CD4-positive, alpha-beta T cell treated with Interleukin-10 for 1 hour (primary cell): ENCODE data around the gene TOPORS.
A peak's percentile ranks its signal among the peaks of the same experiment; 100 is the strongest.
"Not testable (repeated sequence)": the region's sequence is repeated elsewhere in the genome, so short reads cannot be mapped to it uniquely, and the experiment has no call there.

Experiments used
- DNase-seq: peaks from one replicate; pipeline ENCODE4 v3.0.0-alpha.2; 2020

The TOPORS gene

DNA sequence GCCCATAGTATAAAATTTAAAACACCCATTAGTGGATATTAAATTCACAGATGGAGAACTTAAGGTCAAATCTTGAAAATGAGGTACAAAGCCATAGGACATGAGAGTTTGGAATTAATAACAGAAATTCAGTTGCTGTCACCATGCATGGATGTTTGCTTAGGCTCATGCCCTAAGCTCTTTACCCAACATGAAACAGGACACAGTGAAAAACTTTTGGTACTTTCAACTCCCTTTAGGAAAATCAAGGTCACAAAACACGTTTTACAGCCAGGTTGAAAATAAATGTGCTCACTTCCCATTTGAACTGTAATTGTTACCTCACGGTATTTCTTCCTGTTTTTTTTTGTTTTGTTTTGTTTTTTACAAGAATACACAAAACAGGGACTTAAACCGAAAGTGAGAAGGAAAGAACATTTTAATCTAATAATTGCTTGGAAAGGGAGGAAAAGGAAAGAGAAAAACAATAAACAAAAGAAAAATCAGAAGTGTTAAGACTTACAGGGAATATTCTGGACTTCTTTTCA is 6.1 kb upstream of the TOPORS start:
- no peak for DNase-seq

DNA sequence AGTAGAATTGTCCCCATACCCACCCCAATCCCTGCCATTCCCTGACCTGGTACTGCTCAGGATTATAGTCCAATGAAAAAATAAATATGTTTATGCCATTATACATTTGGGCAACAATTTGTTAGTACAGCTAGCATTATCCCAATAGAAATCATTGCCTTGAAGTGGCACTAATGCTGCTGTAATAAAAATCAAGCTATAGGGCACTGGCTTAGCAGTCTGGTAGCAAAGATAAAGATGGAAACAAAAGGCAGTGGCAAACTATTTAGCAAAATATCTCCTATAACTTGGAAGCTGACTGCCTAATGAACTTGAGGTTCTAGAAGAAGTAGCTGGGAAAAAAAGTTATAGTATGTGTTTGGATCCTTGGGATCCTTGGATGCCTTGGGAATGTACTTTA is 2.2 kb upstream of the TOPORS start:
- DNase-seq, result no peak

DNA sequence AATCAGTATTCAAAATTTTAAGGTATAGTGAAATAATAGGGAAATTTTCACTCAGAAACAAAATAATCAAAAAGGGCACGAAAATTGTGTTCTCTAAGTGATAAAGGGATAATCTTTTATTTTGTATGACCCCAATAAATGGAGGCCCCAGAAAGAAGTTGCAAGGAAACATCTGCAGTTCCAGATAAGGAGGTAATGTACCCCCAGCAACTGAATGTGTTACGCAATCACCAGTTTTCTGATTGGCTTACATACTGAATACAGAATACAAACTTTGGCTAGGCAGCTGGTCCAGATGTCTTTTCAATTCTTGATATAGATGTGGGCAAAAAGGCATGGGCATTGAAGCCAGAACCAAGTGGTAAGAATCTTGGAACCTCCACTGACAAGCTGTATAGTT is 1.7 kb upstream of the TOPORS start:
- DNase-seq, result no peak

DNA sequence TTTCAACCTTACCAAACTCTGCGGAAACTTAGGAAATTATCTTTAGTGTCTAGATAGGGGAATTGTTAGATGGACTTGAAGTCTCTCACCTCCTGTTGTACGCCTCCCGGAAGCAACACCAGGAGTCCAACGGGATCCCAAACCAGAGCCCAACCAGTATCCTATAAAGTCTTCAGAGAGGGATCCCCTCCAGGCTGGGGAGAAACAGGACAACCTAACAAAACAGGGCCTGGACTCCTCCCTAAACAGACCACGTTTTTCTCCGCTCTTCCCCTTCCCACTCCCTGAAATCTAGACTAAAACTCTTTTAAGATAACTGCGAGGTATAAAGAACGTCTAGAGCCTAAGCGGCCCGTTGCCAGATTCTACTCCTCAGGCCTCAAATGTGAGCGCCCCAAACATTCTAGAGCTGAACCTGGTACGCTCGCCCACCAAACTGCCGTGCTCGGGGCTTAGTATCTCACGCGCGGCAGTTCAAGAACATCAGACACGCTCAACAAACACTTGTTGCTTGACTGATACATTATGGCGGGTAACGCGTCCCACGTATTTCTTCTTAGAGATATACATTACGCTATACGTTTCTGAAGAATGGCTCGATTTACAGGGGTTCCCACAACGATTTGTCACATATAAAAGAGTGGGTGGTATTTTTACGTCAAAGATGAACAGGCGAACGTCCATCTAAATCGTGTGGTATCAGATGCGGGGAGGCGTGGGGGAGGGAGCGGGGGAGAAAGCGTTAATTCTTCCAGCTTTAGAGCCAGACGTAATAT is 922 bp downstream of the TOPORS start:
- peak; percentile 56 for DNase-seq

DNA sequence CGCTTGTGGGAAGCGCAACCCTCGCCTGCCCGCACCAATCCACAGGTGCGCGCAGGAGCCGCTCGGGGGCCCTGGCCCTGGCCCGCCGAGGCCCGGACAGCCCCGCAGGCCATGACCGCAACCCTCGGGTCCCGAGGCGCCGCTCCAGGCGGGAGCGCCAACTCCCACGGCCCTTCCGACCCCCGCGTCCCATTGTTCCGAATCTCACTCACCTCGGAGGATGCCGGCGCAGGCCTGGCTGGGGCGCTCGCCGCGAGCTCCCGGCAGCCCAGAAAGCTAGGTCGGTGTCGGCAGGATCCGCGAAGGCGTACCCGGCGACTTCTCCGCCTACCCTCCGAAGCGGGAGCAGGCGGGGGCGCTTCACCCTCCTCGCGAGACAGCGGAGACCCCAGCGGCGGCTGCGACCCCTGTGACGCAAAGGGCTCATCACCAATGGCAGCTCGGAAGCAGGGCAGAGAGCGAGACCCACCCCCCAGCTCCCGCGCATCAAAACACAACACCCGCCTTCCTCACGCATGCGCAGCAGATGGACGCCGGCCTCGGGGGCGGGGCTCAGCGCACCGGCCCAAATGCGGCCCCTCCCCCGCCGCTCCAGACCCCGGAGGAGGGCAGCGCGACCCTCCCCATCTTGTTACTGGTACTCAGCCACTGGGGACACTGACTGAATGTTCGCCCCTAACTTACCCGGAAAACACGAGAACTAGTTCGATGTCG is 1.7 kb downstream of the TOPORS start:
- peak; percentile 97 for DNase-seq

DNA sequence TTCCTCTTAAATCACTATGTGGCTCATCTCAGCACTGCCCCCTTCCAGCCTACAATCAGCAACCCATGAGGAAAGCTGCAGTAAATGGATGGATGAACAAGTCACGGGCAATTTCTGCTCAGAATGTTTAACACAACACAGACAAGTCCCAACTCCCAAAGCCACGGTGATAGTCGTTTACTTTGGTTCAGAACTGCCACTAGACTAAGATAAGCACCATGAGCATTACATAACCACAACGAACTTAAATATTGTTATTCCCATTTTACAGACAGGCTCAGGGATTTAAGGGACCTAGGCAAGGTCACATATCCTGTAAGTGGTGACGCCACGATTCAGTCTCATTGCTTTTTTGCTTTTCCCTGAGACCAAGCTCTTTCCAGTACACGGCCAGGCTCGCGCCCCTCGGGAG is 2.2 kb downstream of the TOPORS start:
- peak; percentile 18 for DNase-seq

DNA sequence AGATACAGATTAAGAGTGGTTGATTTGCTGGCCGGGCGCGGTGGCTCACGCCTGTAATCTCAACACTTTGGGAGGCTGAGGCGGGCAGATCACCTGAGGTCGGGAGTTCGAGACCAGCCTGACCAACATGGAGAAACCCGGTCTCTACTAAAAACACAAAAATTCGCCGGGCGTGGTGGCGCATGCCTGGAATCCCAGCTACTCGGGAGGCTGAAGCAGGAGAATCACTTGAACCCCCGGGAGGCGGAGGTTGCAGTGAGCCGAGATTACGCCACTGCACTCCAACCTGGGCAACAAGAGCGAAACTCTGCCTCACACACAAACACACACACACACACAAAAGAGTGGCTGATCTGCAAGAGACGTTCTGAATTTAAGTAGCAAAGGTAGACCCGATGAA is 4.2 kb downstream of the TOPORS start:
- not testable (repeated sequence) for DNase-seq

DNA sequence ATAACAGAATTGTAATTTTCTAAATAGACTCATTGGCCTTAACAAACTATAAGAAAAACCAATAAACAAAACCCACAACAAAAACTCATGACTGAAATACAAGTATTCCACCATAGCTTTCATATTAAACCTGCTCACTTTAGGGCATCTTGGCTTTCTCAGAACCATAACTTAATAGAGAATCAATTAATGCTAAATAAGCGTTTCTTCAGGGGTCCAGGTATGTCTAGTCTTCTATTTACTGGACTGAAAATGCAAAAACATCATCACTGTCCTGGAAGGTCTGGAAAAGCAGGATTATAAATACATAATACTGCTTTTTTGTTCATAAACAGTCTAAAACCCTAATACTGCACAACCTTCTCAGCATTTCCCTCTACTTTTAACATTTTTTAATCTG is 6.5 kb downstream of the TOPORS start:
- DNase-seq, result no peak

DNA sequence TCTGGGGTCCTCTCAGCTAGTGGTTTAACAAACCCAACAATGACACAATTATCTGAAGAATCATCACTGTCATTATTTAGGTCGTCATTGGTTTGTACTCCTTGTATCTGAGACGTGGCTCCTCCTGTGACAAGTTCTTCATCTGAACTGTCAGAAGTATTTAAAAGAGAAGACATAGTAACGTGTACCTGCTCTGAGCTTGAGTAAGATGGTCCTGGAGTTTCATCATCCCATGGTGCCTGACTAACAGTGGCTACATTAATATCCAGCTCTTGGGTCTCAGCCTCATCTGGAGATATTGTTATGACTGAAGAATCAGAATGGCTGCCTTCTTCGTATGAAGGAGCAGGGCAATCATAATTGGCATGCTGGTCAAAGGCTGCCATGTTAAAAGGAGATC is 9.3 kb downstream of the TOPORS start:
- DNase-seq, result no peak

DNA sequence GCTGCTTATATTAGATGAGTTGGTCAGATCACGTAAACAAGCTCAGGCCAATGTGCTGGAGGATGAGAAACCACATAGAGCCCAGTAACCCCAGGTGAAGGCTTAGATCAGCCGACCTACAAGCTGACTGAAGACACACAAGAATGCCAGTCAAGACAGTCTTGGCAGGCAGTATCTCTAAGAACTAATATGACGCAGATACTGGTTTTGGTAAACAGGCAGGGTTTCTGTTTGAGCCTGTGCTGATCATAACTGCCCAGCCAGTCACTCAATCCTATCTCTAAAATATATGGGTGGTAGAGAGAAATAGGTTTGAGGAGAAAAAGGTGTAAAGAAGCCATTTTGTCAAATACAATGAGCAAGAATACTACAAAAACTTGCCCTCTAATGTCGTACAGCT is 18.6 kb downstream of the TOPORS start:
- DNase-seq, result no peak

DNA sequence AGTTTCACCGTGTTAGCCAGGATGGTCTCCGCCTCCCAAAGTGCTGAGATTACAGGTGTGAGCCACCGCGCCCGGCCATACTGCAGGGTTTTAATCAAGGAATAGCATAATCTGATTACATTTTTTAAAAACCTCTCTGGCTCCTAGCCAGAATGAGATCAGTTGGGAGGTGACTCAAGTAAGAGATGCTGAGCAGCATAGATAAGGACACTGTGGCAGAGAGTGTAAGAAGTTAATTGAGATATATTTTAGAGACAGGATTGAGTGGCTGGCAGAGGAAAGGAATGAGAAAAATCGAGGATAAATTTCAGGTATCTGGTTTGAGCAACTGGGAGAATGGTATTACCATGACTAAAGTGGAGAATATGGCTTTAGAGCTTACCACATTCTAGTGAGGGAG is 19.1 kb downstream of the TOPORS start:
- no peak for DNase-seq

DNA sequence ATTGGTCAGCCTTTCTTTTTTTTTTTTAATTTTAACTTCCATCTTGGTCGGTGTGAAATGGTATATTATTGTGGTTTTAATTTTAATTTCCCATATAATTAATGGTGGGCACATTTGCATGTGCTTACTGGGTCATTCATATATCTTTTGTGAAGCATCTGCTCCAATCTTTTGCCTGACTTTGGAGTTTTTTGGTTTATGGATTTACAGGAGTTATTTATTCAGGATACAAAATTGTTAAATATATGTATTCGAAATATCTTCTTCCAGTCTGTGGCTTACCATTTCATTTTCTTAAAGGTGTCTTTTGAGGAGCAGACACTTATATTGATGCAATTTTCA is 25.7 kb downstream of the TOPORS start:
- no peak for DNase-seq

DNA sequence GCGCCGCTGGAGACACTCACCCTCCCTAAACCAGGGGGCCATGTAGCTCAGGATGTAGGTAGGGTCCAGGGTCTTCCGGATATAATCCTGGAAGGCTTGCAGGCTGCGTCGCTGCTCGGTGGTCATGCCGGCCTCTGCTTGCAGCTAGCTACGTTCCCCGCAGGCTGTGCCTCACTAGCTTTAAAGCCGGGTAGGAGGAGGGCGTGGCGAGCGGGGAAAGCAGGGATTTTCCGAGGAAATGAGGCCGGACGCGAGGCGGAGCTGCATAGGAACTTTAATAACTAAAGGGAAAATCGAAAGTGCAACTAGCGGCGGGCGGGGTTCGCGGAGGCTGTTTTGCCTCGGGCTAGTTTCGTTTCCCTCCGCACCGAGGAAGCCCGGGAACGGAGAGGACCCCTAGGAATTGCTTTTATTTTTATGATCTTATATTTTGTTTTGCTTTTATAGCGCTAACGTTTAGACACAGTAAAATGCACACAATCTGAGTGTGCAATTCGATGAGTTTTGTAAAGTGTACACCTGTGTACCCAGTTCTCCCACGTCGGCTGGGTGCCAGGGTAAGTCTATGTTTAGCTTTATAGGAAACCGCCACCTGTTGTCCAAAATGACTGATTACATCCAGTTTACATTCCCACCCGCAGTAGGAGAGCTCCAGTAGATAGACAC is 26.2 kb downstream of the TOPORS start, which contains the start of gene RIGI:
Gene RIGI (minus strand): TSS at position 156 of the 666 bp plus-strand sequence. CDS start 30 bp downstream, at position 126.
- DNase-seq, result peak; percentile 90

DNA sequence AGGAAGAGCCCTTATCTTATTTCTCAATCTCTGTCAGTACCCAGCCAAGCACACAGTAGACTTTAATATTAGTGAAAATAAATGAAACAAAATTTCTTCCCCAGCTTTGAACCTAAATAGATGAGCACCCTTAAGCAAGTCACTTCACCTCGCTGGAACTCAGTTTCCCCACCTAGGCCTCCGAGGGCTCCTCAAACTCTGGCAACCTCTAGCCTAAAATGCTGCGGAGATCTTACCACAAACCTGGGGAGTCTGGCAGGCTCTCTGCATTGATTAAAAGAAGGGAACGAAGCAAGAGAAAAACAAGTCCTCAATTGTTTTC is 26.7 kb downstream of the TOPORS start:
- no peak for DNase-seq

DNA sequence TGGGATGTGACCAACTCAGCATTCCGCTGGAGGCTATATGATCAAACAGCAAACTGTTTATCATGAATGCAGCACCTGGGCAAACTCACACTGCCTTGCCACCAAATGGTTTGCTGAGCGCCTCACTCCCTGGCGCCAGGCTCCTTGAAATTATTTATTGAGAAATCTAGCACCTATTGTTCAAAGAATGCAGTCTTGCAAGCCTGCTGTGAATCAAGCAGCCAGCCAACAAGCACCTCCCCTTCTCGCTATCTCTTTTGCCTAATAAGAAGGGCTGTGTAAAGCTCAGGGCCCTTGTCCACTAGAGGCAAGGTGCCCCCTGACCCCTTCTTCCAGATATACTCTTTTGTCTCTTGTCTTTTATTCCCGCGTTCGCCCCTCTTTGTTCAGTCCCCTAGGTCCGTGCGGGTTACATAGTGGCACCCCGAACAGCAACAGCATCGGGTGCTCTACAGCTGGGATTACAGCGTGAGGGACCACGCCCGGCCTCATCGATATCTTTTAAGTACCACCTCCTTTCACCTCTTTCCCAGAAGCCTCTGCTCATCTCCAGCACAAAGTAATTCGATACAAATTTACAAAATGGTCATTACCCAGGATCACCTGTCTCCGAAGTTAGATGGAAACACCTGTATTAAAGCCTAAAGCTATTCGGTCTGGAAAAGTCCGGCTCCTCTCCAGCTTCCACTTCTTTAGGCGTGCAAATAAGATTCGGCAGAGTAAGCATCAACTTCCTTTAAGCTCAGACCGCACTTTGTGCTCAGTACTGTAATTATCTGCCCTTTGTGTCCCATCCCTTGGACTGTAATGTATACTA is 27.3 kb downstream of the TOPORS start:
- DNase-seq, result peak; percentile 32

DNA sequence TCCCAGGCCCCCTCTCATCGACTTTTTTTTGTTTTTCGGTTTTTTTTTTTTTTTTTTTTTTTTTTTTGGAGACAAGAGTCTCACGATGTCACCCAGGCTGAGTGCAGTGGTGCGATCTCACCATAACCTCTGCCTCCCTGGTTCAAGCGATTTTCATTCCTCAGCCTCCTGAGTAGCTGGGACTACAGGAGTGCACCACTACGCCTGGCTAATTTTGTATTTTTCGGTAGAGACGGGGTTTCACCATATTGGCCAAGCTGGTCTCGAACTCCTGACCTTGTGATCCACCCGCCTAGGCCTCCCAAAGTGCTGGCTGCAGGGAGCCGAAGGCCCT is 27.9 kb downstream of the TOPORS start:
- DNase-seq, result not testable (repeated sequence)

DNA sequence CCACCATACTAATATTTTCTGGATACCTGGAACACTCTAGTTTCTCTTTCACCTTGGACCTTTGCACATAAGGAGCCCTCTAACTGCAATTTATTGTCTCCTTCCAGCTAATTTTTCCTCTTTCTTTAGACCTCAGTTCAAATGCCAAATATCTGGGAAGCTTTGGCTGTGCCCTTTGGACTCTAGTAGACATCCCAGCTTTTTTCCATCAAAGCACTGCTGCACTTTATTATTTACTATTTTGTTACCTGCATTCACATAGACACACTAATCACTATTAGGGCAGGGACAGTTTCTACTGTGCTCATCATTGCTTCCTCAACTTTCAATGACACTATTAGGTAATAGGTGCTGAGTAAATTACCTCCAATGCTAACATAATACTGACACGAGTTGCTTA is 28.5 kb downstream of the TOPORS start:
- no peak for DNase-seq

DNA sequence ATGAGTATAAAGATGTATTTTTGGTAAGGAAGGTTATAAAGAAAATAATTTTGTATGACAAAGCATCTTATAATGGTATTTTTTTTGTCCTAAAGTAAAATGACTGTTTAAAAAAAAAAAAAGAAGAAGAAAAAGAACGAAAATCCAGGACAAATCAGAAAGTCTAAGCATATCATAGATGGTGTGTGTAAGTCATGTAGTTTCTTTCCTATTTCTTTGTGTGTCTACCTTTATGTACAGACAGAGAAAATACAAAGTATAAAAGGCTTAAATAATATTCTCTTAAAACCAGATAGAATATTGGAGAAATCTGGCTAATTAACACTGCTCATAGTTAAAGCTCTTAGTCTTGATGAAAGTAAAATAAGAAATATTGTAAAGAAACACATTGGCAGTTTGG is 34.1 kb downstream of the TOPORS start:
- no peak for DNase-seq

DNA sequence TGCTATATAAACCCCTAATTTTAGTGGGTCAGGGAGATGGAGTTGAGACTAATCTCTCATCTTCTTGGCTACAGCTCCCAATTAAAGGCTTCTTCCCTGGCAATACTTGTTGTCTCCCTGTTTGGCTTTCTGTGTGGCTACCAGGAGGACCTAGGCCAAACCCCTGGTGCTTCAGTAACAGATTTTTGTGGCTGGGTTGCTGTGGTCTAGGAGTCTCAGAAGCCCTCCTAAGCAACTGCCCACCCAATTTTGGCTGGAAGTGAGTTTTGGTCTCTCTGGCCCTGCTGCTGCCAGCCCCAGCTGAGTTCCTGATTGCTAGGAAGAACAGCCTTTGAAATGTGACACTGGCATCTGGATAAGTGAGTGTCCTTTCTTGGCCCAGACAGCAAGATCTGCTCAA is 36.1 kb downstream of the TOPORS start:
- DNase-seq, result no peak

DNA sequence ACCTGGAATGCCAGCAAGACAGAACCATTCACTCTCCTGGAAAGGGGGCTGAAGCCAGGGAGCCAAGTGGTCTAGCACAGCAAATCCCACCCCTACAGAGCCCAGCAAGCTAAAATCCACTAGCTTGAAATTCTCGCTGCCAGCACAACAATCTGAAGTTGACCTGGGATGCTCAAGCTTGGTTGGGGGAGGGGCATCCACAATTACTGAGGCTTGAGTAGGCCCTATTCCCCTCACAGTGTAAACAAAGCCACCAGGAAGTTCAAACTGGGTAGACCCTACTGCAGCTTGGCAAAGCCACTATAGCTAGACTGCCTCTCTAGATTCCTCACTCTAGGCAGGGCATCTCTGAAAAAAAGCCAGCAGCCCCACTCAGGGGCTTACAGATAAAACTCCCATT is 43.7 kb downstream of the TOPORS start:
- no peak for DNase-seq

DNA sequence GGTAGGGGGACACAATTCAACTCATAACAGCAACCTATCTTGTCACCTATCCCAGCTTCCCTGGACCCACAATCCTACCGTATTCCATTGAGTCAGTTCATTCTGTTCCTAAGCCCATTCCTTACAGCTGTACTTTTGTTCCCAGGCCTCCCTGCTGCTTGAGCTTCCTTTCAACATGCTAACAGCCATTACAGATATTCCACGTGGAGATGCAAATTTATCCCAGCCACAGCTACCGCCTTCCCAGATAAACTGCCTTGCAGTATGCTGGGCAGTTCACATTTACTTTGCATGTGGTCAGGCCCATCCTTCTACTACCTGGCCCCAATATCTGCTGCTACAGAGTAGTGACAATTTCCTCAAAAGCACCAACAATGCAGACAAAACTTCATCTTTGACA is 49.4 kb downstream of the TOPORS start:
- DNase-seq, result no peak

DNA sequence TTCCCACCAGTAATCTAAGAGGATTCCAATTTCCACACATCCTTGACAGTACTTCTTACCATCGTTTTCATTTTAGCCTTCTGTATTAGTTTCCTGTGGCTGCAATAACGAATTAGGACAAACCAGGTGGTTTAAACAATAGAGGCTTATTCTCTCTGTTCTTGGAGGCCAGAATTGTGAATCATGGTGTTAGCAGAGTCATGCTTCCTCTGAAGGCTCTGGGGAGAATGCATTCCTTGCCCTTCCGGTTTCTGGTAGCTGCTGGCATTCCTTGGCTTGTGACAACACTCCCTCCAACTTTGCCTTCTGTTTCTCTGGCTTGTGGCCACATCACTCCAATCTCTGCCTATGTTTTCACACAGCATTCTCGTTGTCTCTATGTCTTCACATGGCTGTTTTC is 49.9 kb downstream of the TOPORS start:
- DNase-seq, result no peak

DNA sequence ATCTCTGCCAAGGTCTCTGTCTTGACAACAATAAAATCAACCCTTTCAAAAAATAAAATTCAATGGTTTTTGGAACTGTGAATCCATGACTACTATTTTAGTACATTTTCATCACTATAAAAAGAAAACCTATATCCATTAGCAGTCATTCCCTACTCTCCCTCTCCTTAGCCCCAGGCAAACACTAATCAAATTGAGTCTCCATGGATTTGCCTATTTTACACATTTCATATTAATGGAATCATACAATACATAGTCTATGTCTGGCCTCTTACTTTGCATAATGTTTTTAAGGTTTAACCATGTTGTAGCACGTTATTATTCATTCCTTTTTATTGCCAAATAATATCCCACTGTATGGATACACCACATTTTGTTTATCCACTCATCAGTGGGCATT is 50.5 kb downstream of the TOPORS start:
- DNase-seq, result no peak
